HCT116 (cell line): ENCODE data around the gene G2E3. TPM values are rescaled to one million over a fixed set of nuclear protein-coding genes. Genes with fewer than 3 reads are reported as not detected.

Source experiments
- ATAC-seq: fragments of 200-7000 bp; cut with Tn5 transposase; 2 replicates; pipeline ENCODE4 v1.9.1; 2020; ENCODE audit warnings: mild to moderate bottlenecking, moderate library complexity
- BruUV-seq: library from RNA; stranded (reverse); fragments of 400-500 nt; replicated peaks from 2 replicates; lab custom pipeline; 2021; lab: Mats Ljungman, UMichigan
- CTCF ChIA-PET: fragments of 300-600 bp; sonication (Branson Sonifier 250); formaldehyde crosslinking; loops from one replicate; lab custom pipeline; 2021; ENCODE audit warnings: antibody characterized with exemption; lab: Charles Lee
- POLR2A ChIA-PET: fragments of 300-600, 350-600 bp; sonication (Branson Sonifier 250); formaldehyde crosslinking; loops from one replicate; lab custom pipeline; 2021; ENCODE audit warnings: antibody characterized with exemption; lab: Charles Lee
- RAD21 ChIA-PET, 2 experiments: fragments of 300-600 bp; sonication (Branson Sonifier 250); formaldehyde crosslinking; loops; one replicate each; lab custom pipeline; 2023; ENCODE audit warnings: low total read pairs in 2 of 2; ENCODE audit not compliant: uncharacterized antibody in 2 of 2, unreplicated experiment in 2 of 2, low non-redundant PET in 1 of 2; lab: Charles Lee
- DNase-seq: peaks from one replicate; pipeline ENCODE4 v3.0.0-alpha.2; 2010; ENCODE audit warnings: low read depth, low spot score
- H2AFZ ChIP-seq: fragments of 200-600 bp; shearing (Covaris generic), sonication (generic); 2 replicates; pipeline ENCODE4 v1.6.1; 2017; ENCODE audit warnings: low read depth, mixed run types, mixed read lengths, antibody characterized with exemption, low read length; ENCODE audit not compliant: poor library complexity, severe bottlenecking
- H3K27ac ChIP-seq: 2 replicates; pipeline ENCODE4 v1.5.1; 2012; ENCODE audit warnings: low read depth, low read length
- H3K27me3 ChIP-seq: fragments of 200-600 bp; sonication (generic); 2 replicates; pipeline ENCODE4 v1.6.1; 2016; ENCODE audit warnings: mixed run types, low read length, mixed read lengths; ENCODE audit not compliant: insufficient read depth
- H3K36me3 ChIP-seq, 2 experiments: fragments of 200-500 bp in 1 of 2; fragments of 200-600 bp in 1 of 2; sonication (Bioruptor generic) in 1 of 2; sonication (generic) in 1 of 2; 2 replicates each; pipeline versions ENCODE4 v1.5.1 to v1.6.1; 2014 to 2016; ENCODE audit warnings: low read length in 2 of 2, inconsistent platforms in 1 of 2, mixed read lengths in 1 of 2, mixed run types in 1 of 2; ENCODE audit not compliant: insufficient read depth in 2 of 2, control insufficient read depth in 1 of 2
- H3K4me1 ChIP-seq, 2 experiments: fragments of 200-600 bp in 1 of 2; sonication (generic) in 1 of 2; 2 replicates each; pipeline versions ENCODE4 v1.5.1 to v1.6.1; 2012 to 2017; ENCODE audit warnings: low read length in 2 of 2, inconsistent platforms in 1 of 2, mild to moderate bottlenecking in 1 of 2, mixed read lengths in 1 of 2, mixed run types in 1 of 2, moderate library complexity in 1 of 2; ENCODE audit not compliant: insufficient read depth in 2 of 2, control insufficient read depth in 1 of 2
- H3K4me2 ChIP-seq: fragments of 200-600 bp; sonication (generic); 2 replicates; pipeline ENCODE4 v1.6.1; 2017; ENCODE audit warnings: mixed run types, low read length, mixed read lengths
- H3K4me3 ChIP-seq, 2 experiments: fragments of 200-600 bp in 1 of 2; sonication (generic) in 1 of 2; replicated peaks in 1 of 2; 2 replicates each; pipeline ENCODE4 v1.5.1; 2011 to 2016; ENCODE audit warnings: low read length in 2 of 2, control low read depth in 1 of 2, low read depth in 1 of 2, mild to moderate bottlenecking in 1 of 2, mixed read lengths in 1 of 2, mixed run types in 1 of 2
- H3K79me2 ChIP-seq: fragments of 200-600 bp; sonication (generic); 2 replicates; pipeline ENCODE4 v1.6.1; 2017; ENCODE audit warnings: mild to moderate bottlenecking, mixed run types, low read length, moderate library complexity, mixed read lengths; ENCODE audit not compliant: insufficient read depth
- H3K9ac ChIP-seq: fragments of 200-600 bp; sonication (generic); 2 replicates; pipeline ENCODE4 v1.6.1; 2016; ENCODE audit warnings: low read length, mixed read lengths
- H3K9me2 ChIP-seq: fragments of 200-600 bp; sonication (generic), shearing (Covaris generic); 2 replicates; pipeline ENCODE4 v1.6.1; 2017; ENCODE audit warnings: mixed run types, mild to moderate bottlenecking, moderate library complexity; ENCODE audit not compliant: insufficient read depth
- H3K9me3 ChIP-seq, 2 experiments: fragments of 200-500 bp in 1 of 2; fragments of 200-600 bp in 1 of 2; sonication (Bioruptor generic) in 1 of 2; sonication (generic) in 1 of 2; 2 replicates each; pipeline ENCODE4 v1.6.1; 2014 to 2017; ENCODE audit warnings: low read length in 2 of 2, mixed read lengths in 2 of 2, inconsistent platforms in 1 of 2, low read depth in 1 of 2, mild to moderate bottlenecking in 1 of 2, mixed run types in 1 of 2, moderate library complexity in 1 of 2; ENCODE audit not compliant: control insufficient read depth in 1 of 2, insufficient read depth in 1 of 2
- H4K20me1 ChIP-seq: fragments of 200-600 bp; sonication (generic), shearing (Covaris generic); 2 replicates; pipeline ENCODE4 v1.6.1; 2017; ENCODE audit warnings: mixed run types, mild to moderate bottlenecking, moderate library complexity; ENCODE audit not compliant: insufficient read depth
- CBX3 ChIP-seq: IDR thresholded peaks from 2 replicates; pipeline ENCODE4 v1.6.1; 2012; ENCODE audit warnings: low read depth
- CEBPB ChIP-seq: IDR thresholded peaks from 2 replicates; pipeline ENCODE4 v1.6.1; 2012; ENCODE audit warnings: low read depth
- CTCF ChIP-seq, 3 experiments: fragments of 200-600 bp in 1 of 3; sonication (generic) in 1 of 3; IDR thresholded peaks in 2 of 3; conservative IDR thresholded peaks in 1 of 3; 2 replicates each; pipeline ENCODE4 v1.5.1; 2012 to 2017; ENCODE audit warnings: low read depth in 2 of 3, low read length in 2 of 3, antibody characterized with exemption in 1 of 3, borderline replicate concordance in 1 of 3, control low read depth in 1 of 3, mild to moderate bottlenecking in 1 of 3, mixed read lengths in 1 of 3, mixed run types in 1 of 3, moderate library complexity in 1 of 3; ENCODE audit not compliant: insufficient read depth in 1 of 3
- EGR1 ChIP-seq: IDR thresholded peaks from 2 replicates; pipeline ENCODE4 v1.6.1; 2012; ENCODE audit warnings: low read depth
- ELF1 ChIP-seq: IDR thresholded peaks from 2 replicates; pipeline ENCODE4 v1.6.1; 2012; ENCODE audit warnings: low read depth, borderline replicate concordance
- EZH2 ChIP-seq: fragments of 200-600 bp; sonication (generic); IDR thresholded peaks from 2 replicates; pipeline ENCODE4 v1.6.1; 2017; ENCODE audit warnings: antibody characterized with exemption, mixed run types
- EZH2phosphoT487 ChIP-seq: fragments of 200-600 bp; IDR thresholded peaks from 2 replicates; pipeline ENCODE4 v1.6.1; 2018; ENCODE audit warnings: antibody characterized with exemption, borderline replicate concordance
- FOSL1 ChIP-seq: IDR thresholded peaks from 2 replicates; pipeline ENCODE4 v1.6.1; 2012; ENCODE audit warnings: low read depth
- MAX ChIP-seq: IDR thresholded peaks from 2 replicates; pipeline ENCODE4 v1.6.1; 2012
- POLR2A ChIP-seq: IDR thresholded peaks from 2 replicates; pipeline ENCODE4 v1.7.0; 2011; ENCODE audit warnings: borderline replicate concordance; ENCODE audit not compliant: insufficient read depth, insufficient read length; ENCODE audit errors: extremely low read depth
- REST ChIP-seq: IDR thresholded peaks from 2 replicates; pipeline ENCODE4 v1.6.1; 2012; ENCODE audit warnings: low read depth
- SRF ChIP-seq: IDR thresholded peaks from 2 replicates; pipeline ENCODE4 v1.6.1; 2012; ENCODE audit warnings: low read depth
- TCF7L2 ChIP-seq: IDR thresholded peaks from 2 replicates; pipeline ENCODE4 v1.7.0; 2011; ENCODE audit warnings: borderline replicate concordance, inconsistent platforms; ENCODE audit not compliant: insufficient read depth, insufficient read length; ENCODE audit errors: extremely low read depth
- YY1 ChIP-seq: IDR thresholded peaks from 2 replicates; pipeline ENCODE4 v1.6.1; 2011; ENCODE audit warnings: low read length, low read depth, moderate library complexity, mild to moderate bottlenecking; ENCODE audit not compliant: insufficient replicate concordance; ENCODE audit errors: extremely low read depth
- ZBTB33 ChIP-seq: IDR thresholded peaks from 2 replicates; pipeline ENCODE4 v1.6.1; 2011; ENCODE audit warnings: mild to moderate bottlenecking, low read length, moderate library complexity; ENCODE audit not compliant: insufficient replicate concordance; ENCODE audit errors: extremely low read depth
- ZFX ChIP-seq: fragments of 450-650 bp; IDR thresholded peaks from 2 replicates; pipeline ENCODE4 v1.6.1; 2017
- ZNF274 ChIP-seq: fragments of 200-500 bp; sonication (Bioruptor generic); IDR thresholded peaks from 2 replicates; pipeline ENCODE4 v1.6.1; 2014; ENCODE audit warnings: mild to moderate bottlenecking, low read depth, low read length, inconsistent platforms
- intact Hi-C: fragments of 100-400 bp; cut with micrococcal nuclease; formaldehyde crosslinking; loops from 2 replicates; pipeline ENCODE4 v1.10.0; 2022
- total RNA-seq: library from RNA; stranded (reverse); gene quantifications from one replicate; pipeline ENCODE4 v1.2.1, GENCODE V29; 2021; ENCODE audit not compliant: unreplicated experiment

G2E3 gene
- total RNA-seq, 1 experiment from 2014 or later: 47.0 TPM

GRCh38 chr14:30655124-30655523 is 96.2 kb downstream of the G2E3 start (continued):
- TF ChIP-seq YY1: no peak
- no peak for TF ChIP-seq POLR2A

- POLR2A ChIA-PET: no interaction called here
- Histone ChIP-seq H3K4me3 (no peak overlapping the region), H3K4me1 (no peaks in the 10 kb centered on the region), H3K9ac (no peak overlapping the region), H2AFZ (no peak overlapping the region), H3K27ac (no peak overlapping the region), H4K20me1 (no peaks in the 10 kb centered on the region), H3K79me2 (peaks cover 6% of the 10 kb centered on the region; the same call in 1 of the 2 replicates), H3K9me3 (no peaks in the 10 kb centered on the region), H3K9me2 (no peaks in the 10 kb centered on the region), H3K36me3 (peaks cover 16% of the 10 kb centered on the region in 2 experiments; a peak in 1 of 4 replicates), H3K27me3 (no peaks in the 10 kb centered on the region), H3K4me2 (no peak overlapping the region)
- no peak for ATAC-seq
- no peak for TF ChIP-seq MAX
- no peak for TF ChIP-seq TCF7L2
- no peak for TF ChIP-seq SRF
- TF ChIP-seq POLR2A: no peak
- no peak for TF ChIP-seq ELF1
- no peak for TF ChIP-seq CTCF (IDR thresholded peaks at IDR 0.05 in 2 of 3, conservative IDR thresholded peaks at IDR 0.05 in 1 of 3; ENCODE audit: borderline replicate concordance in 1 of 3, insufficient read depth in 1 of 3, low read depth in 2 of 3, low read length in 2 of 3)
- no peak for TF ChIP-seq ZNF274
- no peak for TF ChIP-seq EGR1
- TF ChIP-seq EZH2: no peak
- no peak for TF ChIP-seq REST
- no peak for TF ChIP-seq EZH2phosphoT487
- no peak for TF ChIP-seq FOSL1
- no peak for TF ChIP-seq ZFX
- no peak for TF ChIP-seq CEBPB
- TF ChIP-seq CBX3: no peak
- TF ChIP-seq ZBTB33: no peak
- CTCF ChIA-PET: interaction anchor here (0.6 kb wide), 1 partner anchor 1470 kb away, joined by 3 read pairs; no protein-coding TSS in a partner anchor
- DNase-seq: no peak
- BruUV-seq: no TSS peak
- RAD21 ChIA-PET: interaction anchor here in 1 of 2 experiments (1.1 kb wide), 1 partner anchor 251 kb away, joined by 4 read pairs; no protein-coding TSS in a partner anchor
- intact Hi-C loops: loop anchor here (1.0 to 5.0 kb wide), 3 partner anchors 251 to 701 kb away; no protein-coding TSS in a partner anchor
These were observed 96.7 kb downstream of the G2E3 start for GRCh38 chr14:30655658-30656057.
